Measurements from ENCODE around the gene FXR2.
A peak's percentile ranks its signal among the peaks of the same experiment; 100 is the strongest.

Gene FXR2

GRCh38 chr17:7573324-7574080 is 41.2 kb downstream of the FXR2 start (continued):
- no peak for TF ChIP-seq ZNF521 (tag by site-specific recombination; IDR thresholded peaks at IDR 0.05)
- TF ChIP-seq ZNF350 (tag by site-specific recombination; IDR thresholded peaks at IDR 0.05): no peak
- peak; percentile 94 for TF ChIP-seq ZBTB26 (tag by site-specific recombination; optimal IDR thresholded peaks at IDR 0.05)
- TF ChIP-seq ZNF629 (tag by site-specific recombination; IDR thresholded peaks at IDR 0.05): peak; percentile 88
- TF ChIP-seq ZNF423 (tag by site-specific recombination; IDR thresholded peaks at IDR 0.05): peak; percentile 75; the same call in 1 of the 2 replicates
- no peak for TF ChIP-seq ZNF48 (tag by site-specific recombination; IDR thresholded peaks at IDR 0.05)
- TF ChIP-seq REST (tag by site-specific recombination; IDR thresholded peaks at IDR 0.05): 0 out of 2 replicates have a peak, but pooled peaks have one; percentile 12
- peak; percentile 97 for TF ChIP-seq ZNF341 (tag by site-specific recombination; IDR thresholded peaks at IDR 0.05; ENCODE audit: low read depth)
- TF ChIP-seq ZNF660 (tag by site-specific recombination; IDR thresholded peaks at IDR 0.05): peak; percentile 49; the same call in 1 of the 2 replicates
- peak; percentile 64; the same call in 1 of the 2 replicates for TF ChIP-seq HOXD13 (CRISPR knock-in tag; IDR thresholded peaks at IDR 0.05; ENCODE audit: borderline replicate concordance)
- TF ChIP-seq ZNF416 (tag by site-specific recombination; IDR thresholded peaks at IDR 0.05): no peak
- peak; percentile 97 for TF ChIP-seq GLIS1 (tag by site-specific recombination; IDR thresholded peaks at IDR 0.05)
- TF ChIP-seq ZNF19 (tag by site-specific recombination; IDR thresholded peaks at IDR 0.05; ENCODE audit: low read depth): no peak
- peak; percentile 94 for TF ChIP-seq ZFP69B (tag by site-specific recombination; IDR thresholded peaks at IDR 0.05)
- no peak for TF ChIP-seq ZFP41 (tag by site-specific recombination; IDR thresholded peaks at IDR 0.05; ENCODE audit: borderline replicate concordance)
- no peak for TF ChIP-seq ZNF777 (tag by site-specific recombination; IDR thresholded peaks at IDR 0.05; ENCODE audit: borderline replicate concordance)
- TF ChIP-seq ZSCAN30 (tag by site-specific recombination; IDR thresholded peaks at IDR 0.05): no peak; the same call in 1 of the 2 replicates
- no peak for TF ChIP-seq ZSCAN4 (tag by site-specific recombination; IDR thresholded peaks at IDR 0.05)
- TF ChIP-seq ZNF701 (tag by site-specific recombination; IDR thresholded peaks at IDR 0.05): no peak
- no peak for TF ChIP-seq ZNF266 (tag by site-specific recombination; IDR thresholded peaks at IDR 0.05; ENCODE audit: low read depth)
- no peak for TF ChIP-seq ZNF239 (tag by site-specific recombination; IDR thresholded peaks at IDR 0.05)
- TF ChIP-seq GLIS2 (tag by site-specific recombination; IDR thresholded peaks at IDR 0.05): peak; percentile 99
- peak; percentile 99 for TF ChIP-seq ZFHX2 (tag by site-specific recombination; conservative IDR thresholded peaks at IDR 0.05)
- no peak for TF ChIP-seq ZNF501 (tag by site-specific recombination; IDR thresholded peaks at IDR 0.05)
- peak; percentile 73 for TF ChIP-seq KLF1 (tag by site-specific recombination; IDR thresholded peaks at IDR 0.05)
- no peak for TF ChIP-seq ZNF664 (tag by site-specific recombination; IDR thresholded peaks at IDR 0.05)
- no peak for TF ChIP-seq ZBTB49 (tag by site-specific recombination; IDR thresholded peaks at IDR 0.05; ENCODE audit: low read depth)
- TF ChIP-seq OVOL3 (tag by site-specific recombination; IDR thresholded peaks at IDR 0.05): no peak
- no peak for TF ChIP-seq ZNF514 (tag by site-specific recombination; IDR thresholded peaks at IDR 0.05)
- TF ChIP-seq ZNF558 (tag by site-specific recombination; IDR thresholded peaks at IDR 0.05): no peak
- TF ChIP-seq ZBTB48 (tag by site-specific recombination; IDR thresholded peaks at IDR 0.05): no peak
- TF ChIP-seq ZNF580 (tag by site-specific recombination; IDR thresholded peaks at IDR 0.05): peak; percentile 38; the same call in 1 of the 2 replicates
- no peak for TF ChIP-seq MEIS1 (CRISPR knock-in tag; IDR thresholded peaks at IDR 0.05; ENCODE audit: borderline replicate concordance)
- no peak for TF ChIP-seq ZNF221 (tag by site-specific recombination; IDR thresholded peaks at IDR 0.05; ENCODE audit: borderline replicate concordance)
